ENCODE data around the gene AP3D1.

AP3D1 gene

GRCh38 chr19:2180881-2181632 is 29.7 kb upstream of the AP3D1 start:
- DNase-seq, result no peak

GRCh38 chr19:2180114-2180513 is 28.7 kb upstream of the AP3D1 start:
- no peak for DNase-seq

GRCh38 chr19:2179095-2179494 is 27.7 kb upstream of the AP3D1 start:
- DNase-seq, result no peak

- DNase-seq, result no peak
Observed at GRCh38 chr19:2176337-2176994, 25.1 kb upstream of the AP3D1 start.

- no peak for DNase-seq
Observed at GRCh38 chr19:2175742-2176141, 24.4 kb upstream of the AP3D1 start.

DNA sequence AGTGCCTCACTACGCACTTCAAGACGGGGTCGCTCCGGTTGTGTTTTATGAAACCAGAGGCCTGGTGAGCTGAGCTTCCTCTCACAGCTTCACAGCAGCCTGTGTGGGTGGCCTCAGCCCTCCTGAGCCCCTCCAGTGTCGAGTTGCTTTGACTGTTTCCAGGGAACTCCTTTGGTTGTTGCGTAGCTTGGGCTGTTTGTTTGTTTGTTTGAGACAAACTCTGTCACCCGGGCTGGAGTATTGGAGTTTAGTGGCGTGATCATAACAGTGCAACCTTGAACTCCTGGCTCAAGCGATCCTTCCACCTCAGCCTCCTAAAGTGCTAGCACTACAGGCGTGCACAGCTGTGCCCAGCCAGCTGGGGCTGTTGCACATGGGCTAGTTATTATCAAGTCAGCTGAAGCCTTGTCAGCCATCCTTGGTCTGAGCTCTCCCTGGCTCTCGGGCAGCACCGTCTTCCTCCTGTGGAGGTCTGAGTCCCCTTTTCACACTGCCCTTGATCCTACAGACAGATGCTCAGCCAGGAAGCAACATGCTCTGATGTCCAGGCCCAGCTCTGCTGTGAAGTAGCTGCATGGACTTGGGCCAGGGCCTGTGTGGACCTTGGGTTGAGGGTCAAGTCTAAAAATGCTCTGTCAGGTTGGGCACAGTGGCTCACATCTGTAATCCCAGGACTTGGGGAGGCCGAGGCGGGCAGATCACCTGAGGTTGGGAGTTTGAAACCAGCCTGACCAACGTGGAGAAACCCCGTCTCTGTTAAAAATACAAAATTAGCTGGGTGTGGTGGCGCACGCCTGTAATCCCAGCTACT is 22.6 kb upstream of the AP3D1 start:
- DNase-seq, result no peak

DNA sequence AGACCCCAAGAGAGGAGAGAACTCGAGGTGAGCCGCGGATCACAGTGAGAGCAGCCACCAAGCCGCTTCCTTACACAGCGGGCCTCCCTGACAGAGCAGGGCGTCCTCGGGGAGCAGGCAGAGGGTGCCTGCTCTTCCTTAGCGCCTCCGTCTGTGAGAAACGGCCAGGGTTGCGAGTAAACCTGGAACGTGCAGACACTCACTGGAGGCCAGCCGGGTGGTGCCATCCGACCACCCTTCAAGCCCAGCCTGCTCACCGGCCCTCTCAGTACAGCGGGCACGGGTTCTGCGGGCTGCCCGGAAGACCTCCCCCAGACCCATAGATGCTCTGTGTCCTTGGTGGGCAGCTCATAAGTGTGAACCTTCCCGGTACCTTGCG is 22.0 kb upstream of the AP3D1 start:
- DNase-seq, result no peak

DNA sequence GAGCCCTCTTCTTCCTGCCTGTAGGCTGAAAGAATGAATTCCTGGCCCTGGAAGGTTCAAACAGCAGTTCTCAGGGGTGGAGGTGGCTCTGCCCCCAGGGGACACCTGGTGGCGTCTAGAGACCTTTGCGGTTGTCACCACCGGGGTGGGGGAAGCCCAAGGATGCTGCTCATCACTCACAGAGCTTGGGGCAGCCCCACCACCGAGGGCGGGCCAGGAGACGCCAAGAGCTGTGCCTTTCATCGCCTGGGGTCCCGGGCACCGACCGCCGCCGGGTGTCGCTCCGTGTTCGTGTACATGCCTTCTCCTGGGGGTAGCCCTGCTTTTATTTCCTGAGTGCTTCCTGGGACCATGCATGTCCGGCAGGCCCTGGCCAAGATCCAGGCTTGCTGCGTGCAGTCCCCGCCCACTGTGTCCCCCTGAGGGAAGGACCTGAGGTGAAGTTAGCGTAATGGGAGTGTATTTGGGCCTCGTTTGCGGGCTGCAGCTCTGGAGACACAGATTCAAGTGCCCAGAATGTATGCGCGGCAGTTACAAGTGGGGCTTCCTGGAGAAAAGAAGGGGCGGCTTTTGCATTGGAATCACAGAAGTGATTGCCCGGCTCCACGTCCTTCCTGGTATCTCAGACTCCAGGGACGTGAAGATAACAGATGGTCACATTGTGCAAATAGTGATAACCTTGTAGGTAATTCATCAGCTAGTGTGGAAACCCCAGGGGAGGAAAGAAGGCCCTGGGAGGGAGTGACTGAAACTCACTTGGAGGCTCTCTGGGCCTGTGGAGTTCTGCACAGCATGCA is 20.2 kb upstream of the AP3D1 start:
- peak; percentile 63 for DNase-seq

- DNase-seq, result no peak
Observed at GRCh38 chr19:2170987-2171348, 19.6 kb upstream of the AP3D1 start.

GRCh38 chr19:2170219-2170618 is 18.9 kb upstream of the AP3D1 start:
- no peak for DNase-seq

DNA sequence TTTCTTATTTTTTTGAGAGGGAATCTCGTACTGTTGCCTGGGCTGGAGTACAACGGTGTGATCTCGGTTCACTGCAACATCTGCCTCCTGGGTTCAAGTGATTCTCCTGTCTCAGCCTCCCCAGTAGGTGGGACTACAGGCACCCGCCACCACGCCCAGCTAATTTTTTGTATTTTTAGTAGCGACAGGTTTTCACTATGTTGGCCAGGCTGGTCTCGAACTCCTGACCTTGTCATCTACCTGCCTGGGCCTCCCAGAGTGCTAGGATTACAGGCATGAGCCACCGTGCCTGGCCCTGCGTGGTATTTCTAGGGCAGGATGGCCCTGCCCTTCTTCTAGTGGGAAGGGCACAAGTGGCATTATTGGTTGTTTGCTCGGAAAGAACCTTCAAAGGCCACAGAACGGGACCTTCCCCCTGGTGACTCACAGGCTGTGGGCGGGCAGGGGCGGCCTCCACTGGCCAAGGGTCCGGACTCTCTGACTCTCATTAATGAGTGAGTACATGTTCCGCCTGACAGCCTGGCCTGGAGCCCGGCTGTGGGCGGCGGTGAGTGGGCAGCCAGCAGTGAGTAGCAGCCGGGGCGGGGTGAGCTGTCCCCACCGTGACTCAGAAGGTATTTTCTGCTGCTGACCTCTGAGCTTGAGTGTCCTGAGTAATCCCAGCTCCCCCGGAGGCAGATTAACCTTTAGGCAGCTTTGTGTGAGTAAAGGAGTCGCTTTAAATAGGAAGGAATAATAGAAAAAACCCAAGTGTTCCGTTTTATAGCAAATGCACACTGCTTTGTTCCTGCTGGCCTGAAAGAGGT is 17.5 kb upstream of the AP3D1 start:
- DNase-seq, result peak; percentile 52

GRCh38 chr19:2167896-2168618 is 16.7 kb upstream of the AP3D1 start:
- DNase-seq, result no peak

GRCh38 chr19:2166741-2167738 is 15.7 kb upstream of the AP3D1 start:
- DNase-seq, result no peak

GRCh38 chr19:2164020-2164998 is 12.9 kb upstream of the AP3D1 start:
- no peak for DNase-seq

- no peak for DNase-seq
Observed at GRCh38 chr19:2160379-2160778, 9.0 kb upstream of the AP3D1 start.

DNA sequence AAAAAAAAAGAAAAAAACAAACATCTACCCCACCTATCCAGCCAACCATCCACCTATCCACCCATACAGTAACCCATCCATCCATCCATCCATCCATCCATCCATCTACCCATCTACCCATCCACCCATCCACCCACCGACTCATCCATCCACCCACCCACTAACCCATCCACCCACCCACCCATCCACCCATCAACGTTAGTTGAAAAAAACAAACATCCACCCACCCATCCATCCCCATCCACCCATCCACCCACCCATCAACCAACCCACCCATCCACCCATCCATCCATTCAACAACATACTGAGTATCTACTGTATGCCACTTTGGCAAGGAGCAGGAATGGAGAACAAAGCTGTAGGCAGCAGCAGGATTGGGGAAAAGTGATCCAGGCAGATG is 6.1 kb upstream of the AP3D1 start:
- no peak for DNase-seq

- no peak for DNase-seq
Observed at GRCh38 chr19:2154587-2155075, 3.3 kb upstream of the AP3D1 start.

- no peak for DNase-seq
Observed at GRCh38 chr19:2150794-2151338, 500 bp downstream of the AP3D1 start.

All from DMS79 (cell line).